Calu3 (cell line): ENCODE data around the gene SART3. TPM values are rescaled to one million over a fixed set of nuclear protein-coding genes. Genes with fewer than 3 reads are reported as not detected.

Source experiments
- BruUV-seq: library from RNA; stranded (reverse); fragments of 400-500 nt; replicated peaks from 2 replicates; lab custom pipeline; 2021; lab: Mats Ljungman, UMichigan
- CTCF ChIA-PET: fragments of 300-600 bp; sonication (Branson Sonifier 250); formaldehyde crosslinking; loops from one replicate; lab custom pipeline; 2022; ENCODE audit warnings: antibody characterized with exemption; lab: Charles Lee
- DNase-seq: peaks from one replicate; pipeline ENCODE4 v3.0.0; 2022
- H3K27ac Mint-ChIP-seq: one replicate; pipeline ENCODE4 v1.8.0; 2022; ENCODE audit warnings: mixed read lengths; ENCODE audit not compliant: unreplicated experiment
- H3K27me3 Mint-ChIP-seq: one replicate; pipeline ENCODE4 v1.8.0; 2022; ENCODE audit warnings: mixed read lengths; ENCODE audit not compliant: unreplicated experiment
- H3K36me3 Mint-ChIP-seq: one replicate; pipeline ENCODE4 v1.8.0; 2022; ENCODE audit warnings: mild to moderate bottlenecking, moderate library complexity, mixed read lengths; ENCODE audit not compliant: insufficient read depth, unreplicated experiment
- H3K4me1 Mint-ChIP-seq: one replicate; pipeline ENCODE4 v1.8.0; 2022; ENCODE audit warnings: mild to moderate bottlenecking, low read depth, mixed read lengths; ENCODE audit not compliant: unreplicated experiment
- H3K4me3 Mint-ChIP-seq: one replicate; pipeline ENCODE4 v1.8.0; 2022; ENCODE audit warnings: mild to moderate bottlenecking, low read depth, moderate library complexity, mixed read lengths; ENCODE audit not compliant: unreplicated experiment
- H3K9me3 Mint-ChIP-seq: one replicate; pipeline ENCODE4 v1.8.0; 2022; ENCODE audit warnings: low read depth, mixed read lengths; ENCODE audit not compliant: unreplicated experiment
- CTCF ChIP-seq: fragments of 200-600 bp; IDR thresholded peaks from one replicate; pipeline ENCODE4 v1.8.0; 2022; ENCODE audit warnings: antibody characterized with exemption; ENCODE audit not compliant: unreplicated experiment
- intact Hi-C: fragments of 100-400 bp; cut with micrococcal nuclease; formaldehyde crosslinking; loops from one replicate; pipeline ENCODE4 v1.10.0; 2022; ENCODE audit not compliant: unreplicated experiment
- total RNA-seq: library from RNA; stranded (reverse); gene quantifications from 2 replicates; pipeline ENCODE4 v1.2.3, GENCODE V29; 2022

The SART3 gene
- total RNA-seq, 1 experiment from 2014 or later, result 91.7 TPM

GRCh38 chr12:108607981-108608600 lies 47.1 kb upstream of the SART3 start:
- Mint-ChIP-seq H3K27me3 (peaks cover 15% of the 10 kb centered on the region), H3K4me1 (peaks cover 3% of the 10 kb centered on the region), H3K27ac (no peak overlapping the region), H3K36me3 (no peaks in the 10 kb centered on the region), H3K9me3 (no peaks in the 10 kb centered on the region), H3K4me3 (no peak overlapping the region)
- intact Hi-C loops, result no loop called here
- CTCF ChIA-PET, result interaction anchor here (0.7 kb wide), 1 partner anchor 47 kb away, joined by 5 read pairs; no protein-coding TSS in a partner anchor
- DNase-seq, result no peak
- no peak for TF ChIP-seq CTCF
- no TSS peak for BruUV-seq

GRCh38 chr12:108606492-108606891 lies 45.5 kb upstream of the SART3 start:
- no peaks in the 10 kb centered on the region for H3K4me1 Mint-ChIP-seq
- no peak for TF ChIP-seq CTCF
- H3K4me3 Mint-ChIP-seq, result no peak overlapping the region
- no peaks in the 10 kb centered on the region for H3K36me3 Mint-ChIP-seq
- DNase-seq, result no peak
- intact Hi-C loops, result no loop called here
- CTCF ChIA-PET, result no interaction called here
- BruUV-seq, result no TSS peak
- H3K9me3 Mint-ChIP-seq, result no peaks in the 10 kb centered on the region
- H3K27ac Mint-ChIP-seq, result no peak overlapping the region
- peaks cover 15% of the 10 kb centered on the region for H3K27me3 Mint-ChIP-seq

GRCh38 chr12:108605690-108606406 lies 44.9 kb upstream of the SART3 start:
- intact Hi-C loops, result no loop called here
- DNase-seq, result no peak
- H3K9me3 Mint-ChIP-seq, result no peaks in the 10 kb centered on the region
- TF ChIP-seq CTCF, result no peak
- CTCF ChIA-PET, result no interaction called here
- peaks cover 15% of the 10 kb centered on the region for H3K27me3 Mint-ChIP-seq
- H3K27ac Mint-ChIP-seq, result no peak overlapping the region
- no TSS peak for BruUV-seq
- H3K4me1 Mint-ChIP-seq, result no peaks in the 10 kb centered on the region
- no peaks in the 10 kb centered on the region for H3K36me3 Mint-ChIP-seq
- no peak overlapping the region for H3K4me3 Mint-ChIP-seq

GRCh38 chr12:108605000-108605689 lies 44.2 kb upstream of the SART3 start:
- intact Hi-C loops, result no loop called here
- DNase-seq, result no peak
- no peaks in the 10 kb centered on the region for H3K4me1 Mint-ChIP-seq
- BruUV-seq, result no TSS peak
- no peaks in the 10 kb centered on the region for H3K36me3 Mint-ChIP-seq
- TF ChIP-seq CTCF, result no peak
- peaks cover 18% of the 10 kb centered on the region for H3K27me3 Mint-ChIP-seq
- CTCF ChIA-PET, result no interaction called here
- no peak overlapping the region for H3K4me3 Mint-ChIP-seq
- no peak overlapping the region for H3K27ac Mint-ChIP-seq
- no peaks in the 10 kb centered on the region for H3K9me3 Mint-ChIP-seq
